Measurements from ENCODE around the gene NRSN1.
"Not testable (repeated sequence)": the region's sequence is repeated elsewhere in the genome, so short reads cannot be mapped to it uniquely, and the experiment has no call there.

The NRSN1 gene

GRCh38 chr6:24125980-24126379 is at the start of gene NRSN1:
Gene NRSN1 (plus strand): TSS chr6:24126215. CDS start chr6:24134328, 8,113 bp downstream.
- no peak for DNase-seq

DNA sequence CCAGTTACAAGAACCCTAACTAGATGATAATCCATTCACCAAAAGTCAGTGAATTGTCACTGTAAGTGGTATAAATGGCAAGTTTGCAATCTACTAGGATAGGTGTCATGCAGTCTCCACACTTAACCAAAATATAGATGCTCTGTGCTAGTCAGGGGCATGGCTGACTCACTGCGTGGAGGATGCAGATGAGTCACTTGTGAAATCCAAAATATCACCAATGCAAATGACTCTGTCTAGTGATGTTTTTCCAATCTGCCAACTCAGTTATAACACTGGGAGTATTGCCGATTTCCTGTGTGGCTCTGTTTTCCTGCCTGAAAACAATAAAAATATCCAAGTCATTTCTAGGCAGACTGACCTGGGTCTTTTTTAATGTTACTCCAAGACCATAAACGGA is 47.8 kb upstream of the NRSN1 start:
- DNase-seq = no peak

DNA sequence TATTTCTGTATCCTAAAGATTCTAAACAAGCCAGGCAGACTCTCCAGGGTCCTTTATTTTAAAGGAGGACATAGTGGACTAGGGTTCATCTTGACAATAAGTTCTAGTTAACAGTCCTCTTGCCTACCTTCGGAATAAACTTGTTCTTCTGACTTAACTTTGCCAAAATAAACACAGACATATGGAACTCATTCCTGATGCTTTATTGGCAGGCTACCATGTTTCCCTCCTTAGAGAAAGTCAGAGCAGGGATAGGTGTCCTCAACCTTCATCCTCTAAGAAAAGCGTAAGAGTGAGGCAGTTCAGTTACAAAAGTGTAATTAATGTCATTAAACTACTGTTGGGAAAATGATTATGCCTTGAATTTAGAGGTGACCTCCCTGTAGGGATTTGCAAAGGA is 46.9 kb upstream of the NRSN1 start:
- DNase-seq = no peak

DNA sequence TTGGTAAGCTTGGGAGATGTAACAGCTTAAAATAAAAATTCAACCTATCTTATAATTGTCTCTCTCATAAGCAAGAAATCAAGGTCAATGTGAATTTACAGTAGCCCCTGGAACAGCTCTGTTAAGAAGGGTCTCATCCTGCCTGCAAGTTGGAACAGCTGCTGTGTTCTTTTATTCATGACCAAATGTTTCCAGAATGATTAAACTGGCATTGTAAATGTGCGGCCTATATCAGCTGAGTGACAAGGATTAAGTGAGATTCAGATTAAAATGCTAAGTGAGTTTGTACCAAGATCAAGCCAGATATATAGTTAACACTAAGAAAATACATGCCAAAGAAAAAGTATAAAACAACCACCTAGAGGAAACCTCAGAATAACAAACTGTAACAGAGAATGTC is 45.3 kb upstream of the NRSN1 start:
- DNase-seq = no peak

- DNase-seq = no peak
Observed at GRCh38 chr6:24089736-24090135, 36.3 kb upstream of the NRSN1 start.

- no peak for DNase-seq
Observed at GRCh38 chr6:24092407-24092806, 33.6 kb upstream of the NRSN1 start.

GRCh38 chr6:24093381-24093780 is 32.6 kb upstream of the NRSN1 start:
- no peak for DNase-seq

DNA sequence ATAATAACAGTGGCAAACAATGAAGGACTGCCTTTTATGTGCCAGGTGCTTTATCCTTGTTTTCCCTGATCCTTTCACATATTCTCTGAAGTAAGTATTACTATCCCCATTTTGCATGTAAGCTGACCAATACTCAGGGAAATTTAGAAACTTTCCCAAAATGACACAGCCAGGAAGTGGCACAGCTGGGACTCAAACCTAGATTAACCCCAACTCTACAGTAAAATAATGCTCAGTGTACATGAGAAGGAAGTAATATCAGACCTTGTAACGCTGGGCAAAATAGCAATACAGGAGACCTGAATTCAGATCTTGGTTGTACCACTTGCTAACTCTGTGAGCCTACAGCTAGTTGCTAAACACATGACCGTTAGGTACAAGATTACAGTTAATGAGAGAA is 26.8 kb upstream of the NRSN1 start:
- DNase-seq = no peak

GRCh38 chr6:24100024-24100769 is 25.8 kb upstream of the NRSN1 start:
- no peak for DNase-seq

DNA sequence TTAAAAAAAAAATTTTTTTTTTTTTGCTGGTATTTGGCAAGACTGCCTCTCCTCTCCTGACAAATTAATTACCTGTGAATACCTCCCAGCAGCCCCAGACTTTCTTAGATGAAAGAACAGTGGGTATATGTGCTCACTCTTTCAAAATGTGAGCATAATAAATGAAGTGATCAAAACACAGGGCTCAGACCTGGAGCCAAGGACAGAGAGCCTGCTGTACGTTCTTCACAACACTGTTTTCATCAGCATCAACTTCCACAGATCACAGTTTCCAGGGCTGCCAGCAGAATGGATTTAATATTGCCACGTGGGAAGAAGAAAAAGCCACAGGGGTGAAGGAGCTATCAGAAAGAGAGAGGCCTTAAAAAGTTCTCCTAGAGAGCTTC is 25.3 kb upstream of the NRSN1 start:
- DNase-seq = no peak

DNA sequence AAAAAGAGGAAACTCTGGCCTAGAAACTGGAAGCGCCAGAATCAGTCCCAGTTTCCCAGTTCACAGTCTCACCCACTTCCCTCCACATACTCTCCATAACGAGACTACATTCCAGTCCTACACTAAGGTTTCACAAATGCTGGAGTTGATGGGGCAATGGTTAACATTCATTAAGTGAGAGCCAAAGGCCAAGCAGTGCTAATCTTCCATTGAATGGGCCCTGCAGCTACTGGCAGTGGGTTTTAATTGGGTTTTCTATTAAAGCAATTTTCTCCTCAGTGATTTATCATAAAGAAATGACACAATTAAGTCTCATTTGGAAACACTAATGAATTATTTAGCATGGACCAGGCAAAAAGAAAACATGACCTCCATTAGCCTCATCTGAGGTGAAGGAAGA is 20.8 kb upstream of the NRSN1 start:
- no peak for DNase-seq

GRCh38 chr6:24106291-24106690 is 19.7 kb upstream of the NRSN1 start:
- no peak for DNase-seq

DNA sequence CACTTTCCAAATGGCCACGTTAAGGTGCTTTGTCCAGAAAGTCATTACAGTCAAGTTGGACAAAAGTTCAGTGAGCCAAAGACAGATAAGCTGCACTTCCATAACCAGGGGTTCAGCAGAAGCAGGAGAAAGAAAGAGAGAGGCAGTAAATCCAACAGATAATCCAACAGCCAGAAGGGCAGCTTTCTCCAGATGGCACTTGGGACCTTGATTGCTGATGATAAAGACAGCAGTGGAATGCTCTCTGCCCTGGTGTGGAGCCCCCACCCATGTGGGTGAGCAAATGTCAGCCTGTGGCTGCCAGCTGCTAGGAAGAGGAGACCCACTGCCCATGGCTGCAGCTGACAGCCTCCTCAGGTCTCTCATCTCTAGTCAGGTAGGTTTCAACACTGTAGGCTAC is 18.7 kb upstream of the NRSN1 start:
- no peak for DNase-seq

DNA sequence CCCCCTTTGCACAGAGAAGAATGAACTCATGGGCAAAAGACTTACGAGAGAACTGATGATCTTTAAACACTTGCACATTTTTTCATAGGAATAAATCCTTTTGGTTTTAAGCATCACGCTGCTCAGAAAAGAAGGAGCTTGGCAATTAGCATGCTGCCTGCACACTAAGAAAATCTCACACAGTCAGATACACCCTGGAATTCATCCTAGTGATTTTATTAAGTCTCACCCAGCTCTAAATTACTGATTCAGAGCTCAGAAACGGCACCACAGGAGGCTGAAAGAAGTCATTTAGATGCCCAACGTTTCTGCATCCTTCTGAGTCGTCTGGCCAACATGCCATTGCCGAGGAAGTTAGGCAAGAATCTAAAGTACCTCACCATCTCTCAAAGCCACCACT is 18.0 kb upstream of the NRSN1 start:
- no peak for DNase-seq

DNA sequence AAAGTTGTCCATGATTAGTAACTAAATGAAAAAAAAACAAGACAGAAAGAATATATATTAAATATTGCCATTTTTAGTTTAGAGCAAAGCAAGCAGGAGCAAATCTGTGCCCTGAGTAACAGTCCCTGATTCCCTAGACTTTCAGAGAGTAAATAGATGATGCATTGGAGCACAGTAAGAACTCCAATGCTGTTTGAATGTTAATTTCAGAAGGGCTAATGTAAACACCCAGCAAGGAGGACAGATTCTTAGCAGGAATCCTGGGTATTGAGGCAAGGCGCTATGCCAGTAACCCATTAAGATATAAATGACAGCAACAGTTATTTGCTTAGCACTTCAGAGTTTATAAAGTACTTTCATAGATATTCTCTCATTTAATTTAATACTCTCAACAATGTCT is 15.6 kb upstream of the NRSN1 start:
- no peak for DNase-seq

GRCh38 chr6:24113891-24114290 is 12.1 kb upstream of the NRSN1 start:
- DNase-seq = no peak

DNA sequence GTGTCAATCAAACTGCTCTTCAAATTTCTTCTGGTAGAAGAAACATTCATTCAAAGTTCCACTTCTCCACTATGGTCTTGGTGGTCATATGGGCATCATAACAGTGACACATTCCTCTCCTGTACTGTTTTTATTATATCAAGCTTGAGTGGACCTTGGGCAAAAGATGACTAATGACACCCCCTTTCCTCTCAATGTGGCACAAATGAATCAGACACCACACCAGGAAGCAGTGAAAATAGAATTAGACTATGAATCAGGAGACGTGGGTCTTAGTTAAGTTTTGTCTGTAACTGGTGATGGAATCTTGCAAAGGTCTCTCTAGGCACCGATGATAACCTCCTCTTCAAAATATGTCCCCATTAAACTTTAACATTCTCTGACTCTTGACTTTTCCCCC is 9.0 kb upstream of the NRSN1 start:
- no peak for DNase-seq

DNA sequence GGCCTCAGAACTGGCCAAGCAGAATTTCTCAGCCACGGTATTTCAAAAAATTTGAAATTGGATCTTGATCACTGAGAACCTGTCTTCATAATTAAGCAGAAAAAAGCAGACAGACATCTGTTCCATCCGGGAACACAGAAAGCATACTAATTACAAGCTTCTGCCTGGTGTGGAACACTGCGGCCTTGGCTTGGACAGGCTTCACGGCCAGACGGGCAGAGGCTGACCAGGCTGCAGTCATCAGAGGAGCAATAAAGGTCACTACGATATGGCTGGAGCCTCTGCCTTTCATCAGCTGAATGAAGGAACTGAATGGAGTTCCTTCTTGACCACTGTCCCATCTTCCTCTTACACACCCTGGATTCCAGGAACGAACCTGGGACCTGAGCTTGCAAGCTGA is 3.9 kb upstream of the NRSN1 start:
- DNase-seq = no peak

- no peak for DNase-seq
Observed at GRCh38 chr6:24126586-24127192, 674 bp downstream of the NRSN1 start.

DNA sequence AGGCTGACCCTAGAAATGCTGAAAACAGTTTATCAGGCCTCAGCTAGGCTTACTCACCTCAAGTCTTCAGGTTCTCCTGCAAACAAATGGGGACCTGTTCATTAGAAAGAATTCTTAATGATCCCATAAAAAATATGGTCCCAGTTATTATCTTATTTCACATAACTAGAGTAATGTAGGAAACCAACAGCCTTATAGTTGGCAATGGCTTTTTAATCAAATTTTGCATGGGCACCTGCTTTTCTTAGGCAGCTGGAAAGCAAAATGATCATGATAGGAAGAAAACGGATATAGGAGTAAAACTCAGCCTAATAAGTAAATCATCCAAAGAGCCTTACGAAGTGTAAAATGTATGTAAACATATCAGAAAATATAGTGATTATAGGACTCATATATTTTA is 1.3 kb downstream of the NRSN1 start:
- no peak for DNase-seq

- no peak for DNase-seq
Observed at GRCh38 chr6:24131751-24132150, 5.7 kb downstream of the NRSN1 start.

- DNase-seq = no peak
Observed at GRCh38 chr6:24139080-24139479, 13.1 kb downstream of the NRSN1 start.

- no peak for DNase-seq
Observed at GRCh38 chr6:24139639-24140038, 13.6 kb downstream of the NRSN1 start.

GRCh38 chr6:24140591-24140990 is 14.6 kb downstream of the NRSN1 start:
- DNase-seq = no peak

- not testable (repeated sequence) for DNase-seq
Observed at GRCh38 chr6:24142733-24143132, 16.7 kb downstream of the NRSN1 start.

Measured in activated naive CD4-positive, alpha-beta T cell treated with Interleukin-2 at 50 U/mL for 16 hours (primary cell).